Lower leg skin (tissue), 3 donors: Measurements from ENCODE around the gene RFC2.

Experiments used
- POLR2A ChIP-seq, 2 donors: fragments of 450-650 bp; IDR thresholded peaks; one replicate each; pipeline ENCODE4 v1.6.1; 2016 to 2017; ENCODE audit warnings: antibody characterized with exemption in 2 of 2, mild to moderate bottlenecking in 1 of 2, moderate library complexity in 1 of 2
- TF ChIP-seq, protein P1 (sequence below), 3 donors: fragments of 450-650 bp; IDR thresholded peaks; one replicate each; pipeline ENCODE4 v1.5.1; 2016; ENCODE audit warnings: antibody characterized with exemption in 3 of 3, mild to moderate bottlenecking in 3 of 3, moderate library complexity in 2 of 3

DNA sequence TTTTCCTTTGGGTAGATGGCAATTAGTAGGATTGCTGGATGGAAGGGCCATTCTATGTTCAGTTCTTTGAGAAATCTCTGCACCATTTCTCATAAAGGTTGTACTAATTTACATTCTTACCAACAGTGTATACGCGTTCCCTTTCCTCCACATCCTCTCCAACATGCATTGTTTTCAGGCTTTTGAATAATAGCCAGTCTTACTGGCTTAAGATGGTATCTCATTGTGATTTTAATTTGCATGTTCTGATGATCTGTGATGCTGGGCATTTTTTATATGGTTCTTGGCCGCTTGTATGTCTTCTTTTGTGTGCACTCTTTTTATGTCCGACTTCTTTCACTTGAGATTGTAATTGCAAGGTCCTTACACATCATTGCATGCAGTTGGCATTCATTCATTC, 46.7 kb upstream of the RFC2 start:
- TF ChIP-seq, protein P1, sequence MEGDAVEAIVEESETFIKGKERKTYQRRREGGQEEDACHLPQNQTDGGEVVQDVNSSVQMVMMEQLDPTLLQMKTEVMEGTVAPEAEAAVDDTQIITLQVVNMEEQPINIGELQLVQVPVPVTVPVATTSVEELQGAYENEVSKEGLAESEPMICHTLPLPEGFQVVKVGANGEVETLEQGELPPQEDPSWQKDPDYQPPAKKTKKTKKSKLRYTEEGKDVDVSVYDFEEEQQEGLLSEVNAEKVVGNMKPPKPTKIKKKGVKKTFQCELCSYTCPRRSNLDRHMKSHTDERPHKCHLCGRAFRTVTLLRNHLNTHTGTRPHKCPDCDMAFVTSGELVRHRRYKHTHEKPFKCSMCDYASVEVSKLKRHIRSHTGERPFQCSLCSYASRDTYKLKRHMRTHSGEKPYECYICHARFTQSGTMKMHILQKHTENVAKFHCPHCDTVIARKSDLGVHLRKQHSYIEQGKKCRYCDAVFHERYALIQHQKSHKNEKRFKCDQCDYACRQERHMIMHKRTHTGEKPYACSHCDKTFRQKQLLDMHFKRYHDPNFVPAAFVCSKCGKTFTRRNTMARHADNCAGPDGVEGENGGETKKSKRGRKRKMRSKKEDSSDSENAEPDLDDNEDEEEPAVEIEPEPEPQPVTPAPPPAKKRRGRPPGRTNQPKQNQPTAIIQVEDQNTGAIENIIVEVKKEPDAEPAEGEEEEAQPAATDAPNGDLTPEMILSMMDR (IDR thresholded peaks at IDR 0.05) = no peak
- TF ChIP-seq POLR2A (IDR thresholded peaks at IDR 0.05) = no peak
